CD14-positive monocyte (primary cell): Measurements from ENCODE around the gene BANP. TPM values are rescaled to one million over a fixed set of nuclear protein-coding genes. Genes with fewer than 3 reads are reported as not detected.
A peak's percentile ranks its signal among the peaks of the same experiment; 100 is the strongest.

ENCODE experiments used
- DNase-seq, 3 donors: peaks; one replicate each; pipeline ENCODE4 v3.0.0-alpha.2; 2011 to 2022
- H2AFZ ChIP-seq: 2 replicates; pipeline ENCODE4 v1.6.0; 2012; ENCODE audit warnings: mild to moderate bottlenecking, low read depth, low read length, inconsistent platforms; ENCODE audit not compliant: insufficient read depth, poor library complexity, severe bottlenecking
- H3K27ac ChIP-seq, 2 donors: 1 replicate in 1 of 2; 2 replicates in 1 of 2; pipeline ENCODE4 v1.5.1; 2012 to 2013; ENCODE audit warnings: low read length in 2 of 2, control low read depth in 1 of 2, inconsistent platforms in 1 of 2, low read depth in 1 of 2, mild to moderate bottlenecking in 1 of 2
- H3K27me3 ChIP-seq, 2 donors: one replicate each; pipeline versions ENCODE4 v1.6.0 to v1.6.1; 2011 to 2013; ENCODE audit warnings: low read length in 2 of 2; ENCODE audit not compliant: control insufficient read depth in 2 of 2, insufficient read depth in 2 of 2
- H3K36me3 ChIP-seq, 2 donors: replicated peaks in 1 of 2; 1 replicate in 1 of 2; 2 replicates in 1 of 2; pipeline versions ENCODE4 v1.5.1 to v1.6.1; 2012 to 2013; ENCODE audit warnings: low read length in 2 of 2, control low read depth in 1 of 2, inconsistent platforms in 1 of 2, mild to moderate bottlenecking in 1 of 2; ENCODE audit not compliant: insufficient read depth in 2 of 2, control insufficient read depth in 1 of 2
- H3K4me1 ChIP-seq, 2 donors: 1 replicate in 1 of 2; 2 replicates in 1 of 2; pipeline versions ENCODE4 v1.5.1 to v1.6.1; 2012 to 2013; ENCODE audit warnings: low read length in 2 of 2, control low read depth in 1 of 2, inconsistent platforms in 1 of 2, mild to moderate bottlenecking in 1 of 2, moderate library complexity in 1 of 2; ENCODE audit not compliant: insufficient read depth in 2 of 2, control insufficient read depth in 1 of 2
- H3K4me2 ChIP-seq: replicated peaks from 2 replicates; pipeline ENCODE3; 2012; ENCODE audit warnings: low read length, moderate library complexity, mild to moderate bottlenecking; ENCODE audit not compliant: poor library complexity, severe bottlenecking; ENCODE audit errors: extremely low read depth
- H3K4me3 ChIP-seq, 3 experiments: fragments of 200-600 bp in 1 of 3; sonication (generic) in 1 of 3; replicated peaks in 1 of 3; 1 replicate in 2 of 3; 2 replicates in 1 of 3; pipeline ENCODE4 v1.5.1; 2011 to 2013; ENCODE audit warnings: low read length in 3 of 3, mild to moderate bottlenecking in 3 of 3, control low read depth in 2 of 3, low read depth in 2 of 3, inconsistent platforms in 1 of 3, moderate library complexity in 1 of 3
- H3K79me2 ChIP-seq: 2 replicates; pipeline ENCODE4 v1.6.0; 2012; ENCODE audit warnings: mild to moderate bottlenecking, control low read depth, inconsistent platforms, low read length, moderate library complexity; ENCODE audit not compliant: insufficient read depth
- H3K9ac ChIP-seq: 2 replicates; pipeline ENCODE4 v1.6.0; 2017; ENCODE audit warnings: low read length, mild to moderate bottlenecking; ENCODE audit not compliant: insufficient read depth, poor library complexity, severe bottlenecking
- H3K9me3 ChIP-seq, 2 donors: replicated peaks in 1 of 2; 1 replicate in 1 of 2; 2 replicates in 1 of 2; pipeline versions ENCODE4 v1.5.1 to v1.6.1; 2012 to 2013; ENCODE audit warnings: low read length in 2 of 2, control low read depth in 1 of 2; ENCODE audit not compliant: control insufficient read depth in 1 of 2, insufficient read depth in 1 of 2
- H4K20me1 ChIP-seq: 2 replicates; pipeline ENCODE4 v1.6.0; 2012; ENCODE audit warnings: mild to moderate bottlenecking, low read length, control low read depth, moderate library complexity; ENCODE audit not compliant: insufficient read depth
- H3K27ac Mint-ChIP-seq, 7 donors: one replicate each; pipeline ENCODE4 v1.8.0; 2020; ENCODE audit warnings: mild to moderate bottlenecking in 7 of 7, mixed read lengths in 7 of 7, moderate library complexity in 6 of 7, inconsistent platforms in 2 of 7
- H3K27me3 Mint-ChIP-seq, 3 donors: one replicate each; pipeline ENCODE4 v1.8.0; 2021 to 2022; ENCODE audit warnings: low read depth in 3 of 3, mild to moderate bottlenecking in 3 of 3, mixed read lengths in 3 of 3, moderate library complexity in 3 of 3, inconsistent platforms in 1 of 3
- H3K36me3 Mint-ChIP-seq, 2 donors: one replicate each; pipeline ENCODE4 v1.8.0; 2020; ENCODE audit warnings: mixed read lengths in 2 of 2, inconsistent platforms in 1 of 2, mild to moderate bottlenecking in 1 of 2
- H3K4me1 Mint-ChIP-seq: one replicate; pipeline ENCODE4 v1.8.0; 2020; ENCODE audit warnings: mild to moderate bottlenecking, mixed read lengths
- H3K4me3 Mint-ChIP-seq, 2 donors: one replicate each; pipeline ENCODE4 v1.8.0; 2020; ENCODE audit warnings: mild to moderate bottlenecking in 2 of 2, mixed read lengths in 2 of 2, moderate library complexity in 1 of 2
- H3K9me3 Mint-ChIP-seq, 7 donors: one replicate each; pipeline ENCODE4 v1.8.0; 2020 to 2022; ENCODE audit warnings: mixed read lengths in 7 of 7, mild to moderate bottlenecking in 6 of 7, moderate library complexity in 6 of 7, inconsistent platforms in 2 of 7
- WGBS: methylation state at CpG from one replicate; pipeline ENCODE4 v1.1.5; 2013; ENCODE audit warnings: missing lambda C conversion rate; ENCODE audit not compliant: insufficient coverage; 5-methylcytosine and 5-hydroxymethylcytosine counted together
- intact Hi-C, 2 donors: fragments of 100-400 bp; cut with micrococcal nuclease; formaldehyde crosslinking; loops; one replicate each; pipeline versions ENCODE4 v1.15.0 to v1.15.1; 2023
- polyA plus RNA-seq, 3 donors: library from polyadenylated mRNA; depleted of rRNA in 1 of 3; unstranded in 2 of 3; stranded (reverse) in 1 of 3; fragments of 300-500 nt in 2 of 3; fragments of >200 nt in 1 of 3; fragmentation: Illumina TruSeq in 2 of 3; gene quantifications; 1 replicate in 2 of 3; 2 replicates in 1 of 3; pipeline ENCODE4 v1.2.3, GENCODE V29; 2012 to 2021
- TF ChIP-seq, protein P1 (sequence below): fragments of 200-600 bp; IDR thresholded peaks from one replicate; pipeline ENCODE4 v1.8.0; 2022; ENCODE audit warnings: antibody characterized with exemption, mild to moderate bottlenecking

Gene BANP
- polyA plus RNA-seq, 3 donors: 10.1 to 40.9 (median 11.7) TPM

DNA sequence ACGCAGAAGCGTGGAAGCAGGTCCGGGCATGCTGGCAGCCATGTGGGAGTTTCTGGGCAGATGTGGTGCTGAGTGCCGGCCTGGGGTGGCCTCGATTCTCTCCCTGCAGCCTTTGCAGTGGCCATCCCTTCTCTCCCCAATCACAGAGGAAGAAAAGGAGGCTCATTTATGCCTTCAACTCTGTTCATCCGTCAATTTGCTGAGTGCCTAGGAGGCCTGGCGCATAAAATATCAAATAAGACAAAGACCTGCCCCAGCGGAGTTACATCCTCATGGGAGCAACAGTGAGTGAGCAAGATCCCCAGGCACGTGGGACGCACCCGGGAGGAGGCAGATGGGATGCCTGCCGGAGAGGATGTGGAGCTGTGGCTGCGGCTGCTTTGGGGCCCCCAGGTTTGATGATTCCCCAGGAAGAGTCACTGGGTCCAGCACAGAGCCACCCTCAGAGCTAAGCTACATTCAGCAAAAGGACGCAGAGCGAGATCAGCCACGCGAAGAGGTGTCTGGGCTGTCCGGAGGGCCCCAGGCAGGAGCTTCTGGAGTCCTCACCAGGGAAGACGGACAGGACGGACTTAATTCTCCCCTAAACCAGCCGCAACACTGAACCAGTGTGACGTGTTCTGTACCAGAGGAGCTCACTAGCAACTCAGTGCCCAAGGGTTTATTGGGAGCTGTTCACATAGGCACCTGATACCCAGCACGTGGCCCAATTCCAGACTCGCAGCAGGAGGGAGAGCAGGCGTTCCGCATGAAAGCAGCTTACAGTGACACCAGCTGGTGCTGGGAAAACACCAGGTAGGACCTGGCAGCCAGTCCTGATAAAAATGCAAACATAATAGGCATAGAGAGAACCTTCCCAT, 26.2 kb upstream of the BANP start:
- Histone ChIP-seq H3K9ac (no peak overlapping the region), H3K4me1 (peaks cover 0 to 2% of the 10 kb centered on the region in 2 donors), H3K4me3 (no peak overlapping the region), H3K79me2 (no peaks in the 10 kb centered on the region), H2AFZ (no peak overlapping the region), H3K9me3 (no peaks in the 10 kb centered on the region), H3K4me2 (no peak overlapping the region), H3K27ac (no peak overlapping the region), H3K36me3 (no peaks in the 10 kb centered on the region), H4K20me1 (no peaks in the 10 kb centered on the region), H3K27me3 (peaks cover 0 to 5% of the 10 kb centered on the region in 2 donors)
- no peak overlapping the region for H3K4me3 Mint-ChIP-seq
- intact Hi-C loops: no loop called here
- no peaks in the 10 kb centered on the region for H3K36me3 Mint-ChIP-seq
- H3K27me3 Mint-ChIP-seq: peaks cover 8 to 22% (median 19%) of the 10 kb centered on the region in 3 donors
- TF ChIP-seq, protein P1, sequence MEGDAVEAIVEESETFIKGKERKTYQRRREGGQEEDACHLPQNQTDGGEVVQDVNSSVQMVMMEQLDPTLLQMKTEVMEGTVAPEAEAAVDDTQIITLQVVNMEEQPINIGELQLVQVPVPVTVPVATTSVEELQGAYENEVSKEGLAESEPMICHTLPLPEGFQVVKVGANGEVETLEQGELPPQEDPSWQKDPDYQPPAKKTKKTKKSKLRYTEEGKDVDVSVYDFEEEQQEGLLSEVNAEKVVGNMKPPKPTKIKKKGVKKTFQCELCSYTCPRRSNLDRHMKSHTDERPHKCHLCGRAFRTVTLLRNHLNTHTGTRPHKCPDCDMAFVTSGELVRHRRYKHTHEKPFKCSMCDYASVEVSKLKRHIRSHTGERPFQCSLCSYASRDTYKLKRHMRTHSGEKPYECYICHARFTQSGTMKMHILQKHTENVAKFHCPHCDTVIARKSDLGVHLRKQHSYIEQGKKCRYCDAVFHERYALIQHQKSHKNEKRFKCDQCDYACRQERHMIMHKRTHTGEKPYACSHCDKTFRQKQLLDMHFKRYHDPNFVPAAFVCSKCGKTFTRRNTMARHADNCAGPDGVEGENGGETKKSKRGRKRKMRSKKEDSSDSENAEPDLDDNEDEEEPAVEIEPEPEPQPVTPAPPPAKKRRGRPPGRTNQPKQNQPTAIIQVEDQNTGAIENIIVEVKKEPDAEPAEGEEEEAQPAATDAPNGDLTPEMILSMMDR: no peak
- H3K27ac Mint-ChIP-seq: peak overlapping the region in 2 of 7 donors; percentile 7 to 42
- DNase-seq: no peak
- no peaks in the 10 kb centered on the region for H3K9me3 Mint-ChIP-seq
- H3K4me1 Mint-ChIP-seq: peaks cover 7% of the 10 kb centered on the region
- WGBS: 97% methylated on average over 18 of the region's 26 CpGs

GRCh38 chr16:87926246-87927194, 24.7 kb upstream of the BANP start:
- H3K27ac Mint-ChIP-seq: peak overlapping the region in 1 of 7 donors; percentile 50
- Histone ChIP-seq H3K27ac (no peak overlapping the region), H3K4me3 (no peak overlapping the region), H3K9ac (no peak overlapping the region), H3K9me3 (no peaks in the 10 kb centered on the region), H3K27me3 (peaks cover 0 to 5% of the 10 kb centered on the region in 2 donors), H2AFZ (peak overlapping the region; percentile 42), H3K4me2 (no peak overlapping the region), H3K4me1 (peaks cover 0 to 2% of the 10 kb centered on the region in 2 donors), H4K20me1 (no peaks in the 10 kb centered on the region), H3K36me3 (no peaks in the 10 kb centered on the region), H3K79me2 (no peaks in the 10 kb centered on the region)
- DNase-seq: peak; percentile 26 to 34 (median 33)
- peaks cover 14 to 27% (median 21%) of the 10 kb centered on the region in 3 donors for H3K27me3 Mint-ChIP-seq
- no peaks in the 10 kb centered on the region for H3K36me3 Mint-ChIP-seq
- H3K4me1 Mint-ChIP-seq: peaks cover 7% of the 10 kb centered on the region
- H3K9me3 Mint-ChIP-seq: no peaks in the 10 kb centered on the region
- intact Hi-C loops: no loop called here
- TF ChIP-seq, protein P1: no peak
- peak overlapping the region in 1 of 2 donors; percentile 70 for H3K4me3 Mint-ChIP-seq
- 48% methylated on average over 30 of the region's 44 CpGs for WGBS
